ENCODE results near the gene TTLL11. TPM values are rescaled to one million over a fixed set of nuclear protein-coding genes. Genes with fewer than 3 reads are reported as not detected.

Gene TTLL11
- total and polyA plus RNA-seq, 2 of the 8 experiments (the other 6 are each of a cell fraction or from before 2014, with no cell fraction given): 0.56 to 0.80 TPM

- Histone ChIP-seq H2BK120ac (replicated peaks; ENCODE audit: low read depth, low read length) (no peak overlapping the region), H3K18ac (ENCODE audit: extremely low read depth, low read length) (no peak overlapping the region), H2BK12ac (ENCODE audit: low read depth, low read length) (peak overlapping the region; percentile 41; the same call in 1 of the 2 replicates), H3K23ac (ENCODE audit: insufficient read length) (no peak overlapping the region), H3K36me3 (ENCODE audit: control insufficient read depth in 2 of 4, insufficient read depth in 4 of 4, low read length in 3 of 4) (no peaks in the 10 kb centered on the region), H3K27ac (ENCODE audit: low read depth, low read length) (no peak overlapping the region), H2BK20ac (ENCODE audit: low read length) (no peak overlapping the region), H3K56ac (replicated peaks; ENCODE audit: insufficient read length, low read depth, low read length) (no peak overlapping the region), H3K4me3 (ENCODE audit: extremely low read depth in 1 of 4, insufficient read depth in 2 of 4, low read depth in 3 of 4, low read length in 4 of 4) (no peak overlapping the region), H3K23me2 (ENCODE audit: low read depth, low read length) (no peaks in the 10 kb centered on the region), H3K4me2 (ENCODE audit: insufficient read depth in 1 of 2, low read depth in 2 of 2, low read length in 2 of 2) (no peak overlapping the region), H2AK5ac (ENCODE audit: low read depth, low read length) (no peak overlapping the region), H4K5ac (ENCODE audit: insufficient read length, low read depth, low read length) (no peak overlapping the region), H4K91ac (replicated peaks; ENCODE audit: insufficient read length, low read length) (no peak overlapping the region), H3K14ac (ENCODE audit: insufficient read length) (no peak overlapping the region), H3K9ac (replicated peaks in 1 of 4; ENCODE audit: extremely low read depth in 1 of 4, low read depth in 3 of 4, low read length in 3 of 4) (no peak overlapping the region), H2BK5ac (ENCODE audit: low read depth, low read length) (no peak overlapping the region), H3K4me1 (replicated peaks in 1 of 4; ENCODE audit: control insufficient read depth in 3 of 4, insufficient read depth in 4 of 4, low read length in 3 of 4) (no peaks in the 10 kb centered on the region), H3K4ac (replicated peaks; ENCODE audit: insufficient read length, low read depth, low read length) (no peak overlapping the region), H2AFZ (ENCODE audit: low read length) (0 out of 2 replicates have a peak overlapping the region, but pooled peaks have one; percentile 23), H3K9me3 (ENCODE audit: insufficient read depth in 2 of 2, low read depth in 1 of 2, low read length in 1 of 2) (no peaks in the 10 kb centered on the region), H3K79me1 (ENCODE audit: low read depth, low read length) (no peaks in the 10 kb centered on the region), H4K8ac (ENCODE audit: extremely low read depth, insufficient read depth, low read length) (no peak overlapping the region), H3K27me3 (replicated peaks in 1 of 4; ENCODE audit: control insufficient read depth in 3 of 4, extremely low read depth in 1 of 4, insufficient read depth in 3 of 4, low read length in 3 of 4) (no peaks in the 10 kb centered on the region; a peak in 2 of 7 replicates), H4K20me1 (replicated peaks in 1 of 2; ENCODE audit: control insufficient read depth in 1 of 2, insufficient read depth in 2 of 2, low read length in 2 of 2) (no peaks in the 10 kb centered on the region), H3K79me2 (ENCODE audit: control insufficient read depth in 1 of 2, insufficient read depth in 2 of 2, low read length in 2 of 2) (no peaks in the 10 kb centered on the region), H2BK15ac (ENCODE audit: low read length) (no peak overlapping the region)
- ChIA-PET CTCF (ENCODE audit: partially characterized antibody) (interaction anchor here (0.8 to 2.7 kb wide), 6 partner anchors 10 to 190 kb away, joined by 3 to 8 read pairs (median 4); no protein-coding TSS in a partner anchor), POLR2A (ENCODE audit: partially characterized antibody) (no interaction called here)
- DNase-seq (ENCODE audit: low read depth in 1 of 2, low spot score in 2 of 2) (no peak), FAIRE-seq (no peak)
- 91% methylated on average over 13 of the region's 13 CpGs; no CpG with 5 or more reads in 1 of the 2 experiments for WGBS, 2 experiments (ENCODE audit: extremely low coverage in 1 of 2, insufficient coverage in 1 of 2, insufficient read length in 1 of 2, insufficient replicate concordance in 2 of 2, low coverage in 1 of 2, low lambda C conversion rate in 2 of 2, missing lambda C conversion rate in 1 of 2)
- TF ChIP-seq ASH2L (IDR thresholded peaks at IDR 0.05; ENCODE audit: low read length): no peak
- TF ChIP-seq BACH1 (IDR thresholded peaks at IDR 0.05; ENCODE audit: low read length): no peak
- no peak for TF ChIP-seq SAP30 (IDR thresholded peaks at IDR 0.05; ENCODE audit: insufficient read depth, insufficient replicate concordance, low read length)
- TF ChIP-seq SIX5 (IDR thresholded peaks at IDR 0.05; ENCODE audit: low read depth, low read length): no peak
- no peak for TF ChIP-seq ATF3 (IDR thresholded peaks at IDR 0.05; ENCODE audit: insufficient read depth, low read depth, low read length)
- no peak for TF ChIP-seq TCF12 (IDR thresholded peaks at IDR 0.05; ENCODE audit: low read depth, low read length)
- no peak for TF ChIP-seq USF2 (IDR thresholded peaks at IDR 0.05; ENCODE audit: low read length)
- no peak for TF ChIP-seq SUZ12 (IDR thresholded peaks at IDR 0.05; ENCODE audit: low read length)
- TF ChIP-seq MAFK (IDR thresholded peaks at IDR 0.05; ENCODE audit: low read depth, low read length): no peak
- TF ChIP-seq KDM5A (IDR thresholded peaks at IDR 0.05; ENCODE audit: low read length): no peak
- no peak for TF ChIP-seq POLR2A (IDR thresholded peaks at IDR 0.05; ENCODE audit: control extremely low read depth in 1 of 2, low read depth in 2 of 2, low read length in 2 of 2)
- TF ChIP-seq GABPA (IDR thresholded peaks at IDR 0.05; ENCODE audit: borderline replicate concordance, insufficient read depth, low read length): no peak
- no peak for TF ChIP-seq ZNF274 (IDR thresholded peaks at IDR 0.05; ENCODE audit: borderline replicate concordance, extremely low read depth, low read length)
These were observed 216.3 kb downstream of the TTLL11 start for GRCh38 chr9:121876658-121877271.

Measured in H1 (cell line).